Activated CD4-positive, alpha-beta T cell treated with anti-CD3 and anti-CD28 coated beads, Interleukin-2, amount 10 ng/mL, durations not matched to agents 7 days and 5 days (primary cell): ENCODE data around the gene ISOC2. TPM values are rescaled to one million over a fixed set of nuclear protein-coding genes. Genes with fewer than 3 reads are reported as not detected.
A peak's percentile ranks its signal among the peaks of the same experiment; 100 is the strongest.
"Not testable (repeated sequence)": the region's sequence is repeated elsewhere in the genome, so short reads cannot be mapped to it uniquely, and the experiment has no call there.

Experiments used
- CTCF ChIA-PET: fragments of 350-600 bp; sonication (Branson Sonifier 250); formaldehyde crosslinking; loops from one replicate; lab custom pipeline; 2021; ENCODE audit warnings: antibody characterized with exemption; lab: Charles Lee
- POLR2A ChIA-PET: fragments of 350-600 bp; sonication (Branson Sonifier 250); formaldehyde crosslinking; loops from one replicate; lab custom pipeline; 2021; ENCODE audit warnings: antibody characterized with exemption; lab: Charles Lee
- DNase-seq: peaks from one replicate; pipeline ENCODE4 v3.0.0-alpha.2; 2020
- H3K27ac Mint-ChIP-seq: one replicate; pipeline ENCODE4 v1.8.0; 2021; ENCODE audit warnings: mild to moderate bottlenecking, moderate library complexity, mixed read lengths
- H3K27me3 Mint-ChIP-seq: one replicate; pipeline ENCODE4 v1.8.0; 2021; ENCODE audit warnings: mixed read lengths
- H3K36me3 Mint-ChIP-seq: one replicate; pipeline ENCODE4 v1.8.0; 2021; ENCODE audit warnings: low read depth, mixed read lengths
- H3K4me1 Mint-ChIP-seq: one replicate; pipeline ENCODE4 v1.8.0; 2021; ENCODE audit warnings: mixed read lengths
- H3K4me3 Mint-ChIP-seq: one replicate; pipeline ENCODE4 v1.8.0; 2021; ENCODE audit warnings: mild to moderate bottlenecking, moderate library complexity, mixed read lengths
- H3K9me3 Mint-ChIP-seq: one replicate; pipeline ENCODE4 v1.8.0; 2021; ENCODE audit warnings: mixed read lengths
- total RNA-seq, 2 experiments: library from RNA; stranded (reverse); gene quantifications; one replicate each; pipeline ENCODE4 v1.2.3, GENCODE V29; 2021

Gene ISOC2
- 10 to 100 TPM; 18.9 to 20.7 TPM for total RNA-seq

DNA sequence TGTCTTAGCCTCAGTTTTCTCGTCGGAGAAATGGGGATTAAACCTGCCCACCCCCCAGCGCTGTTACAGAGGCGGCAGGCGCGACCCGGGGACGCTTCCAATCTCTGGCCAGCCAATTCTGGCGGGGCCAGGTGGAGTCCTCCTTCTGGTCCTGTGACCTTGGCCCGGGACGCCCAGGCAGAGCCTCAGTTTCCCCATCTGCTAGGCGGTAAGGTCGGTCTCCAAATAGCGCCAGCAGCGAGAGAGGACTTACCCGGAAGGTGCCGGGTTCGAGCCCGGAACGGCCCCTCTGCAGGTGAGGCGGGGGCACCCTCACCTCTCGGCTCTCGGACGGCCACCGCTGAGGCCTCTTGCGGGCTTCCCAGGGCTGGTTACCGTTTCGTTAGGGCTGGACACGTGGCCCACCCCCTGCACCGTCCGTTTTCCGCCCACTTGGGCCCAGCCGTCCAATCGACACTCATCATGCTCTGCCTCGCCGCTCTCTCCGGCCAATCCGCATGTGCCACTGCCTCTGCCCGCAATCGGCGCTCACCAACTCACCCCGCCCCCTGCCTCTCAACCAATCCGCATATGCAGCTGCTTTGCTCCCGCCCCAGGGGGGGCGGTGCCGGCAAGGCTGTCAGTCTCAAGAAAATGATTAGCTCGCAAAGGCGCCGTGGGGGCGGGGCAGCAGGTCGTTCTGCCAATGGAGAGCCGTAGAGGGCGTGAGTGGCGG is at the start of gene ISOC2:
TSS of gene ISOC2 (minus strand) at position 384 of the 715 bp plus-strand sequence. CDS start 5,156 bp downstream, outside the sequence.
- DNase-seq = peak; percentile 100

GRCh38 chr19:55508120-55508519 is 46.7 kb upstream of the ISOC2 start:
- H3K36me3 Mint-ChIP-seq = peaks cover 7% of the 10 kb centered on the region
- no peak overlapping the region for H3K27ac Mint-ChIP-seq
- POLR2A ChIA-PET = no interaction called here
- peaks cover 11% of the 10 kb centered on the region for H3K4me1 Mint-ChIP-seq
- peaks cover 1% of the 10 kb centered on the region for H3K27me3 Mint-ChIP-seq
- H3K9me3 Mint-ChIP-seq = peaks cover 2% of the 10 kb centered on the region
- DNase-seq = no peak
- CTCF ChIA-PET = interaction anchor here (0.7 to 1.8 kb wide), 2 partner anchors 132 to 367 kb away, joined by 4 to 8 read pairs; no protein-coding TSS in a partner anchor
- no peak overlapping the region for H3K4me3 Mint-ChIP-seq

More for the DNA sequence above, at the start of gene ISOC2:
- peaks cover 1% of the 10 kb centered on the region for H3K27me3 Mint-ChIP-seq
- ChIA-PET POLR2A (no interaction called here), CTCF (interaction anchor here (0.5 to 1.7 kb wide), 5 partner anchors 8 to 708 kb away, joined by 3 to 9 read pairs (median 3); no protein-coding TSS in a partner anchor)
- peak within 1 kb of the TSS; percentile 75 for H3K4me3 Mint-ChIP-seq
- no peaks in the 10 kb centered on the region for H3K9me3 Mint-ChIP-seq
- no peaks in the 10 kb centered on the region for H3K36me3 Mint-ChIP-seq
- H3K27ac Mint-ChIP-seq = peak within 1 kb of the TSS; percentile 85
- H3K4me1 Mint-ChIP-seq = peaks cover 25% of the 10 kb centered on the region

GRCh38 chr19:55504981-55505380 is 43.5 kb upstream of the ISOC2 start:
- Mint-ChIP-seq H3K4me1 (peaks cover 21% of the 10 kb centered on the region), H3K4me3 (no peak overlapping the region), H3K27me3 (no peaks in the 10 kb centered on the region), H3K9me3 (peaks cover 8% of the 10 kb centered on the region), H3K27ac (no peak overlapping the region), H3K36me3 (peaks cover 10% of the 10 kb centered on the region)
- ChIA-PET CTCF (interaction anchor here (1.2 to 2.6 kb wide), 11 partner anchors 11 to 149 kb away, joined by 4 to 19 read pairs (median 9); partner anchors contain the start of genes FIZ1, ISOC2, ZNF581 and ZNF628), POLR2A (no interaction called here)
- DNase-seq = no peak

- Mint-ChIP-seq H3K27me3 (no peaks in the 10 kb centered on the region), H3K27ac (no peak overlapping the region), H3K4me3 (peak overlapping the region; percentile 73), H3K36me3 (peaks cover 10% of the 10 kb centered on the region), H3K9me3 (peaks cover 8% of the 10 kb centered on the region), H3K4me1 (peaks cover 21% of the 10 kb centered on the region)
- CTCF ChIA-PET = interaction anchor here (0.6 to 2.6 kb wide), 44 partner anchors 8 to 386 kb away, joined by 3 to 22 read pairs (median 5); partner anchors contain the start of genes CCDC106, FIZ1, HSPBP1 and ISOC2
- POLR2A ChIA-PET = interaction anchor here (0.7 to 1.0 kb wide), 2 partner anchors 100 to 117 kb away, joined by 3 read pairs; no protein-coding TSS in a partner anchor
- no peak for DNase-seq
These were observed 42.8 kb upstream of the ISOC2 start for GRCh38 chr19:55504252-55504603.

DNA sequence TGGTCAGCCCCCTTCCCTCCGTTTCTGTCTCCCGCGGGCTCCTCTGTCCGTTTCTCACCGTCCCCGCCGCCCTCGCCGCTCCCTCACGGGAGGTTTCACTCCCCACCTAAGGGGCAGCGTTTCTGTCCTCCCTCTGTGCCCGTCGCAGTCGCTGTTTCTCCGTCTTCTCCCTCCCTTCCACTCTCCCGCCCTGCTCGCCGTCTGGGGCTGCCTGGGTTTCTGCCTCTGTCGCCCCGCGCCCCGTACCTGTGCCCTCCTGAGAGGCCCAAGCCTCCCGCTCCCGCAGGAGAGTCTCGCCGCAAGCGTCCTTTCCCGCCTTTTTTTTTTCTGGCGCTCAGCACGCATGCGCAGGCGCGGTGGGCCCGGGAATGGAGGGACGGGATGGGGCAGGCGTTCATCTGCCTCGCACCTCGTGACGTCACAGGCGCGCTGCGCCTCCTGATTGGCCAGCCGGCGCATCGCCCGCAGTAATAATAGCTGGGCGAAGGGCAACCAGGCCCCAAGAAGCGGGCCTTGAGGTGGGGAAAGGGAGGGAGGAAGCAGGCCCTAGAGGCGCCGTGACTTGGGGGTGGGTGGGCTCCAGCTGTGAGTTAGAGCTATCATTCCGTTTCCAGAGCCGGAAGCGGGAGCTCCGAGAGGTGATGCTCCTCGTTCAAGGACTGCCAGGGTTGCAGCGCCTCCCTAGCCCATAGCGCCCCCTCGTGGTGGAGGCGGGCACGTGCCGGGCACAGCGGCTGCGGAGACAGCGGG is 42.2 kb upstream of the ISOC2 start:
- Mint-ChIP-seq H3K36me3 (peaks cover 10% of the 10 kb centered on the region), H3K4me1 (peaks cover 21% of the 10 kb centered on the region), H3K27ac (peak overlapping the region; percentile 92), H3K4me3 (peak overlapping the region; percentile 73), H3K9me3 (peaks cover 8% of the 10 kb centered on the region), H3K27me3 (no peaks in the 10 kb centered on the region)
- peak; percentile 92 for DNase-seq
- CTCF ChIA-PET = interaction anchor here (0.6 to 2.6 kb wide), 45 partner anchors 8 to 386 kb away, joined by 3 to 22 read pairs (median 5); partner anchors contain the start of genes CCDC106, FIZ1, HSPBP1 and ISOC2
- POLR2A ChIA-PET = interaction anchor here (0.7 to 1.0 kb wide), 2 partner anchors 100 to 117 kb away, joined by 3 read pairs; no protein-coding TSS in a partner anchor

DNA sequence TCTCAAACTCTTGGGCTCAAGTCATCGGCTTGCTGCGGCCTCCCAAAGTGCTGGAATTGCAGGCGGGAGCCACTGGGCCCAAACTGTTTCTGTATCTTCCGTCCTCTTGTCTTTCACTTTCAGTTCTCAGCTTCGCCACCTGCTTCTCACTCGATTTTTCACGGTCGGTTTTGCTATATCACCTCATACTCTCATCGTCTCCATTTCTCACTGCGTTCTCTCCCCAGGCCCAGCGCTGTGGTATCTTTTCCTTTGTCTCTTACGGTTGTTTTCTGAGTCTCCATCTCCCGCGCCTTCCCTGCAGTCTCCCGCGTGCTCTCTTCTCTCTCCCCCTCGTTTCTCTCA is 41.7 kb upstream of the ISOC2 start:
- H3K4me3 Mint-ChIP-seq = peak overlapping the region; percentile 73
- POLR2A ChIA-PET = no interaction called here
- H3K9me3 Mint-ChIP-seq = peaks cover 8% of the 10 kb centered on the region
- peaks cover 21% of the 10 kb centered on the region for H3K4me1 Mint-ChIP-seq
- peaks cover 10% of the 10 kb centered on the region for H3K36me3 Mint-ChIP-seq
- CTCF ChIA-PET = interaction anchor here (0.7 to 2.6 kb wide), 17 partner anchors 9 to 362 kb away, joined by 3 to 22 read pairs (median 8); partner anchors contain the start of genes ZNF581, ZNF628, ZNF784 and ZNF865
- H3K27ac Mint-ChIP-seq = peak overlapping the region; percentile 92
- no peaks in the 10 kb centered on the region for H3K27me3 Mint-ChIP-seq
- DNase-seq = no peak

- Mint-ChIP-seq H3K4me3 (no peak overlapping the region), H3K4me1 (peaks cover 21% of the 10 kb centered on the region), H3K27ac (peak overlapping the region; percentile 21), H3K27me3 (no peaks in the 10 kb centered on the region), H3K36me3 (peaks cover 10% of the 10 kb centered on the region), H3K9me3 (peaks cover 8% of the 10 kb centered on the region)
- CTCF ChIA-PET = interaction anchor here (0.9 kb wide), 1 partner anchor 11 kb away, joined by 3 read pairs; no protein-coding TSS in a partner anchor
- DNase-seq = no peak
- POLR2A ChIA-PET = no interaction called here
These were observed 40.9 kb upstream of the ISOC2 start for GRCh38 chr19:55502197-55502952.

GRCh38 chr19:55500368-55500952 is 39.0 kb upstream of the ISOC2 start:
- Mint-ChIP-seq H3K27me3 (no peaks in the 10 kb centered on the region), H3K27ac (no peak overlapping the region), H3K9me3 (peaks cover 8% of the 10 kb centered on the region), H3K36me3 (peaks cover 10% of the 10 kb centered on the region), H3K4me1 (peaks cover 21% of the 10 kb centered on the region), H3K4me3 (no peak overlapping the region)
- ChIA-PET POLR2A (no interaction called here), CTCF (interaction anchor here (0.9 kb wide), 1 partner anchor 15 kb away, joined by 3 read pairs; the partner anchor contains the start of gene NAT14)
- no peak for DNase-seq

- POLR2A ChIA-PET = no interaction called here
- Mint-ChIP-seq H3K4me3 (no peak overlapping the region), H3K27me3 (no peaks in the 10 kb centered on the region), H3K9me3 (peaks cover 8% of the 10 kb centered on the region), H3K4me1 (peaks cover 13% of the 10 kb centered on the region), H3K36me3 (peaks cover 6% of the 10 kb centered on the region), H3K27ac (no peak overlapping the region)
- CTCF ChIA-PET = interaction anchor here (0.8 to 1.6 kb wide), 4 partner anchors 21 to 134 kb away, joined by 3 to 9 read pairs (median 3); no protein-coding TSS in a partner anchor
- DNase-seq = no peak
These were observed 36.9 kb upstream of the ISOC2 start for GRCh38 chr19:55498246-55498840.

DNA sequence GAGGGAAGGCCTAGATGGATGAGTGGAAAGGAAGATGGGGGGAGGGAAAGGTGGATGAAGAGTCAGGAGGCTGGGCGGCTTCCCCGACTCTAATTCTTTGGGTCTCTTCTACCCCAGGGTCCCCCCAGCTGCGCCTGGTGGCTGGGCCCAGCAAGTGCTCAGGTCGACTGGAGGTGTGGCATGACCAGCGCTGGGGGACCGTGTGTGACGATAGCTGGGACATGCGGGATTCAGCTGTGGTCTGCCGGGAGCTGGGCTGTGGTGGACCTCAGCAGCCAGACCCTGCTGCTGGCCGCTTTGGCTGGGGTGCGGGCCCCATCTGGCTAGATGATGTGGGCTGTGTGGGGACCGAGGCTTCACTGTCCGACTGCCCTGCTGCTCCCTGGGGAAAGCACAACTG is 36.3 kb upstream of the ISOC2 start:
- Mint-ChIP-seq H3K4me3 (no peak overlapping the region), H3K9me3 (peaks cover 5% of the 10 kb centered on the region), H3K36me3 (peaks cover 3% of the 10 kb centered on the region), H3K27ac (no peak overlapping the region), H3K4me1 (peaks cover 8% of the 10 kb centered on the region), H3K27me3 (no peaks in the 10 kb centered on the region)
- no peak for DNase-seq
- ChIA-PET POLR2A (no interaction called here), CTCF (interaction anchor here (1.6 kb wide), 1 partner anchor 30 kb away, joined by 9 read pairs; no protein-coding TSS in a partner anchor)

GRCh38 chr19:55496820-55497219 is 35.4 kb upstream of the ISOC2 start:
- POLR2A ChIA-PET = not testable (repeated sequence)

More at GRCh38 chr19:55496820-55497219, 35.4 kb upstream of the ISOC2 start:
- H3K36me3 Mint-ChIP-seq, H3K27ac Mint-ChIP-seq, H3K4me3 Mint-ChIP-seq, H3K4me1 Mint-ChIP-seq, H3K27me3 Mint-ChIP-seq, DNase-seq, H3K9me3 Mint-ChIP-seq: not testable (repeated sequence)
- CTCF ChIA-PET = interaction anchor here (1.5 kb wide), 1 partner anchor 7 kb away, joined by 7 read pairs; no protein-coding TSS in a partner anchor
